ENCODE results near the gene GLDC. TPM values are rescaled to one million over a fixed set of nuclear protein-coding genes. Genes with fewer than 3 reads are reported as not detected.

GLDC gene
- total and polyA plus RNA-seq, 12 donors: 0.03 TPM; not detected in 11

GRCh38 chr9:6495466-6495865, 150.1 kb downstream of the GLDC start:
- Histone ChIP-seq H3K4me3 (no peak overlapping the region), H3K9me3 (no peaks in the 10 kb centered on the region), H3K27me3 (no peaks in the 10 kb centered on the region), H3K36me3 (peaks cover 0 to 96% (median 17%) of the 10 kb centered on the region in 9 donors), H3K4me1 (peaks cover 0 to 5% (median 0%) of the 10 kb centered on the region in 9 donors), H3K27ac (no peak overlapping the region)
- ATAC-seq: peak in 3 of 8 donors; percentile 35 to 70 (median 58)
- intact Hi-C loops (cut with DNase I): loop anchor here in 2 of 10 donors (10.0 kb wide), 1 partner anchor 141 kb away; no protein-coding TSS in a partner anchor
- TF ChIP-seq CTCF (IDR thresholded peaks at IDR 0.05): peak in 3 of 9 donors; percentile 16 to 33 (median 23)
- no peak for DNase-seq
- 93% methylated on average over 1 of the region's 1 CpG for WGBS, 2 donors

- WGBS, 2 donors: 97 to 98% methylated on average over 2 of the region's 2 CpGs
- H3K4me1 ChIP-seq: peaks cover 0 to 4% (median 0%) of the 10 kb centered on the region in 9 donors
- no peak for DNase-seq
- peaks cover 0 to 96% (median 19%) of the 10 kb centered on the region in 9 donors for H3K36me3 ChIP-seq
- TF ChIP-seq CTCF (IDR thresholded peaks at IDR 0.05): no peak
- H3K4me3 ChIP-seq: no peak overlapping the region
- intact Hi-C loops (cut with DNase I): loop anchor here in 2 of 10 donors (10.0 kb wide), 1 partner anchor 136 kb away; no protein-coding TSS in a partner anchor
- H3K27me3 ChIP-seq: no peaks in the 10 kb centered on the region
- no peak overlapping the region for H3K27ac ChIP-seq
- ATAC-seq: no peak
- H3K9me3 ChIP-seq: no peaks in the 10 kb centered on the region
Measured at GRCh38 chr9:6490863-6491262, 154.7 kb downstream of the GLDC start.

DNA sequence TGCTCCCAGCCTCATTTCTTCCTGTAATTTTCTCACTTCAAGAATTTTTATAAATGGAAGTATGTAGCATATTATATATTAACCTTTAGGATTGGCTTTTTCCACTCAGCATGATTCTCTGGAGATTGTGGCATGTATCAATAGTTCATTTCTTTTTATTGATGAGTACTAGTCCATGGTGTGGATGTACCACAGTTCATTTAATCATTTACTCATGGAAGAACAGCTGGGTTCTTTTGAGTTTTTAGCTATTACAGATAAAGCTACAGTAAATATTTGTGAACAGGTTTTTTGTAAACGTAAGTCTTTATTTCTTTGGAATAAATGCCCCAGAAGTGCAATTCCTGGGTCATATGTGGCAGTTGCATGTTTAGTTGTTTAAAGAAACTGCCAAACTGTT, 156.4 kb downstream of the GLDC start:
- Histone ChIP-seq H3K27ac (no peak overlapping the region), H3K9me3 (no peaks in the 10 kb centered on the region), H3K36me3 (peaks cover 0 to 92% (median 29%) of the 10 kb centered on the region in 9 donors), H3K27me3 (no peaks in the 10 kb centered on the region), H3K4me1 (no peaks in the 10 kb centered on the region), H3K4me3 (no peak overlapping the region)
- intact Hi-C loops (cut with DNase I): no loop called here
- TF ChIP-seq CTCF (IDR thresholded peaks at IDR 0.05): no peak
- no peak for ATAC-seq
- 92 to 100% methylated on average over 1 of the region's 1 CpG for WGBS, 2 donors
- no peak for DNase-seq

- intact Hi-C loops (cut with DNase I): no loop called here
Measured at GRCh38 chr9:6488395-6488794, 157.1 kb downstream of the GLDC start.

More at GRCh38 chr9:6488395-6488794, 157.1 kb downstream of the GLDC start:
- H3K4me3 ChIP-seq: no peak overlapping the region
- 92 to 93% methylated on average over 7 of the region's 7 CpGs for WGBS, 2 donors
- no peaks in the 10 kb centered on the region for H3K4me1 ChIP-seq
- ATAC-seq: no peak
- H3K36me3 ChIP-seq: peaks cover 0 to 92% (median 35%) of the 10 kb centered on the region in 9 donors
- no peak for DNase-seq
- H3K9me3 ChIP-seq: no peaks in the 10 kb centered on the region
- no peak overlapping the region for H3K27ac ChIP-seq
- no peak for TF ChIP-seq CTCF (IDR thresholded peaks at IDR 0.05)
- no peaks in the 10 kb centered on the region for H3K27me3 ChIP-seq
